Cerebellar nuclear complex (tissue), 1 donor: ENCODE results near the gene CENPO.
"Not testable (repeated sequence)": the region's sequence is repeated elsewhere in the genome, so short reads cannot be mapped to it uniquely, and the experiment has no call there.

ENCODE experiments used
- DNase-seq, 2 experiments: peaks; one replicate each; lab custom pipeline; 2025; lab: John Stamatoyannopoulos, UW

CENPO gene

GRCh38 chr2:24788816-24789215 is 4.4 kb upstream of the CENPO start:
- no peak for DNase-seq

DNA sequence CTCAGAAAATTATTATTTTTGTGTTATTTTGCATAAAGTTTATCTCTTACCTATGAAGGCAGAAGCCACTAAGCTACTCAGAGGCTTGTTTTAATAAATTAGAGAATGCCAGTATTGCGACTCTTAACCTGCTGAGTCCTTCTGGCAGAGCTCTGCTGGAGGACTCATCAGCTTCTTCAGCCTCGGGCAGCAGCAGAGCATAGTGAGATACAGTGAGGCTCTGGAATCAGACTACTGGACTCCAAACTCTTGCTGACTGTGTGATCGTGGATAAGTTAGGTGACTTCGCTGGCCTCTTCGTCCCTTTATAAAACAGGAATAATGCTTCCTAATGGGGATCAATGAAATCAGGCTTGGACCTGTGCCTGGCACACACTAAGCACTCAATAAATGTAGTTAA is 1.8 kb upstream of the CENPO start:
- DNase-seq: no peak

DNA sequence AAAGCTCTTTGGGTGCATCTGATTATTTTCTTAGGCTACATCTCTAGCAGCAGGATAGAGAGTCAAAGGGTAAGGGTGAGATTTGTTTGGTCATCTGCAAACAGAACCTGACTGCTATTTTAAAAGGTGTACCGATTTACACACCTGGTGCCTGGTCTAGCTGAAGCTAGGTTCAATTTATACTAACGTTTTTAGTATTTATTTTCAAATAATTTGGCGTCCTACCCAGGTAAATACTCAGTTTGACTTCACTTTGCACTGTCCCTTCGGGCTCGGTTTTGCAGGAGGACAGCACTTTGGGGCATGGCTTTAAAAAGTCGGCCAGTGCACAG is 717 bp upstream of the CENPO start:
- no peak for DNase-seq

- DNase-seq: no peak
Measured at GRCh38 chr2:24793761-24794435, 673 bp downstream of the CENPO start.

GRCh38 chr2:24797644-24798043 is 4.4 kb downstream of the CENPO start:
- DNase-seq: no peak

DNA sequence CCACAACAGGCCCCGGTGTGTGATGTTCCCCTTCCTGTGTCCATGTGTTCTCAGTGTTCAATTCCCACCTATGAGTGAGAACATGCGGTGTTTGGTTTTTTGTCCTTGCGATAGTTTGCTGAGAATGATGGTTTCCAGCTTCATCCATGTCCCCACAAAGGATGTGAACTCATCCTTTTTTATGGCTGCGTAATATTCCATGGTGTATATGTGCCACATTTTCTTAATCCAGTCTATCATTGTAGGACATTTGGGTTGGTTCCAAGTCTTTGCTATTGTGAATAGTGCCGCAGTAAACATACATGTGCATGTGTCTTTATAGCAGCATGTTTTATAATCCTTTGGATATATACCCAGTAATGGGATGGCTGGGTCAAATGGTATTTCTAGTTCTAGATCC is 7.3 kb downstream of the CENPO start:
- DNase-seq: not testable (repeated sequence)

DNA sequence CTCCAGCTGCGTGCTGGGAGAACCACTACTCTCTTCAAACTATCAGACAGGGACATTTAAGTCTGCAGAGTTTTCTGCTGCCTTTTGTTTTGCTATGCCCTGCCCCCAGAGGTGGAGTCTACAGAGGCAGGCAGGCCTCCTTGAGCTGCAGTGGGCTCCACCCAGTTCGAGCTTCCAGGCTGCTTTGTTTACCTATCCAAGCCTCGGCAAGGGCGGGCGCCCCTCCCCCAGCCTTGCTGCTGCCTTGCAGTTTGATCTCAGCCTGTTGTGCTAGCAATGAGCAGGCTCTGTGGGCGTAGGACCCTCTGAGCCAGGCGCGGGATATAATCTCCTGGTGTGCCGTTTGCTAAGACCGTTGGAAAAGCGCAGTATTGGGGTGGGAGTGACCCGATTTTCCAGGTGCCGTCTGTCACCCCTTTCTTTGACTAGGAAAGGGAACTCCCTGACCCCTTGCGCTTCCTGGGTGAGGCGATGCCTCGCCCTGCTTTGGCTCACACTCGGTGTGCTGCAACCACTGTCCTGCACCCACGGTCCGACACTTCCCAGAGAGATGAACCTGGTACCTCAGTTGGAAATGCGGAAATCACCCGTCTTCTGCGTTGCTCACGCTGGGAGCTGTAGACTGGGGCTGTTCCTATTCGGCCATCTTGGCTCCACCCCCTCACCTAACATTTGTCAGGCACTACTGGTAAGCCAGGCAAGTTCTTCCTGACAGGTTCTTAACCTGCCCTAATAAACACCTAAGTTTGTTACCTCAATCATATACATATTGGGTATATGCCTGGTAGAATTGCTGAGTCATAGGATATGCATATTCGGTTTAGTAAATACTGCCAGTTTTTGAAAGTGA is 12.8 kb downstream of the CENPO start:
- not testable (repeated sequence) for DNase-seq

- DNase-seq: no peak
Measured at GRCh38 chr2:24806661-24807036, 13.4 kb downstream of the CENPO start.

DNA sequence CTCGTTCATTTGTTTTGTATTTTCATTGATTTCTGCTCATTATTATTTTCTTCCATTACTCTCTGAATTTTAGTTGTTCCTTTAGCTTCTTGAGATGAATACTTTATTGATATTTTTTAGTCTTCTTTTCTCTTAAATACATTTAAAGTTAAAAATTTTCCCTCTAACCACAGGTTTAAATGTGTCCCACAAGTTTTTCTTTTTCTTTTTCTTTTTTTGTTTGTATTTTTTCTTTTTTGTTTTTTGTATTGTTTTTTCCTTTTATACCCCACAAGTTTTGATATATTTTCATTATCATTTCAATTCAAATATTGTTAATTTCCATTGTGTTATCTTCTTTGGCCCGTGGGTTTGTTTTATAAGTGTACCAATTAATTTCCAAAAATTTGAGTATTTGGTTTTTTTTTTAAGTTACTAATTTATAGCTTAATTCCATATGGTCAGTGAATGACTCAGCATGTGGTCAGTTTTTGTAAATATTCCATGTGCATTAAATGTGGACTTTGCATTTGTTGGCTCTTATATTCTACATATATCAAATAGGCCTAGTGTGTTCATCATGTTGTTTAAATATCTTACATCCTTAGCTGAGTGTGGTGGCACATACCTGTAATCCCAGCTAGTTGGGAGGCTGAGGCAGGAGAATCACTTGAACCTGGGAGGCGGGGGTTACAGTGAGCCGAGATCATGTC is 16.2 kb downstream of the CENPO start:
- no peak for DNase-seq

GRCh38 chr2:24813691-24814137 is 20.5 kb downstream of the CENPO start:
- DNase-seq: no peak

GRCh38 chr2:24814516-24814915 is 21.3 kb downstream of the CENPO start:
- DNase-seq: no peak

DNA sequence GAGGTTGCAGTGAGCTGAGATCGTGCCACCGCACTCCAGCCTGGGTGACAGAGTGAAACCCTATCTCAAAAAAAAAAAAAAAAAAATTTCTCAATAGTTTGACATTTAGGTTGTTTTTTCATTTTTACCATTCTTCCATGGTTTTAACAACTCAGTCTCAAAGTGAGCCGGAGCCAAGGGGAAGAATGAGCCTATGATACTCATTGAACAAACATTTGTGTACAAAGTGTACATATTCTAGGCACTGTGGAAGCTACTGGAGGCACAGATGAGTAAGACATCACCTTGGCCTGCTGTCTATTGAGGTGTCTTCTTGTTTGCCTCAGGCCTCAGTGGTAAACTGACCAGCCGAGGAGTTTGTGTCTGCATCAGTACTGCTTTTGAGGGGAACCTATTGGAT is 21.9 kb downstream of the CENPO start:
- no peak for DNase-seq

- no peak for DNase-seq
Measured at GRCh38 chr2:24816404-24816803, 23.2 kb downstream of the CENPO start.

- no peak for DNase-seq
Measured at GRCh38 chr2:24816884-24817283, 23.7 kb downstream of the CENPO start.

- no peak for DNase-seq
Measured at GRCh38 chr2:24818721-24819167, 25.5 kb downstream of the CENPO start.

DNA sequence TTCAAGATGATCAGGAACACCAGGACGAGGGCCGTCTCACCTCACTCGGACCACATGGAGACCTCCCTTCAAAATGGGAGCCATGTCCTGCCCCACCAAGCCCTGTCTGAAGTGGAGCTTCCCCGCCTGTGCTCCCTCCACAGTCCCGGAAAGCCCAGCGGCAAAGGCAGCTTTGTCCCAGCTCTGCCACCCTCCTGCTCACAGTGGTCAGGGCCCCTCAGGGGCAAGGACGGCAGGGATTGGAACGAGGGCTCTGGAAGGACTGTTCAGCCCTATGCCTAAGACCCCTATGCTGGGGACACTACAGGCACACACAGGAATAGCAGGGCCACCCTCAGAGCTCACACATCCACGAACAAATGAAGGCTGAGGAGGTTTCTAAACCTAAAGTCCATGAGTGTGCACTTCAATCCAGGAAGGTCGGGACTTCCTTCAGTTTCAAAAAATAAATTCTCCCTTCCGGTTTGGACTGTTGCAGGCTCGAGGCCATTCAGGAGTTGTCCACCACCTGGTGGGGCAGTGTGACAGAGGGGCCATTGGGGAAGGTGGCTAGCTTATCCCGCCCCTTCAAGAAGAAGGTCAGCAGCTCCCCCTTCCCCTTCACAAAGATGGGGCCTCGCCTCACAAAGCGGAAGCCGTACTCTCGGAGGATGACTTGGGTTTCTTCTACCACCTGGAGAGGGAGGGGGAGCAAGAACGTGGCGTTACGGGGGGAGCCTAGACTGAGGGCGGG is 26.4 kb downstream of the CENPO start:
- DNase-seq: no peak

DNA sequence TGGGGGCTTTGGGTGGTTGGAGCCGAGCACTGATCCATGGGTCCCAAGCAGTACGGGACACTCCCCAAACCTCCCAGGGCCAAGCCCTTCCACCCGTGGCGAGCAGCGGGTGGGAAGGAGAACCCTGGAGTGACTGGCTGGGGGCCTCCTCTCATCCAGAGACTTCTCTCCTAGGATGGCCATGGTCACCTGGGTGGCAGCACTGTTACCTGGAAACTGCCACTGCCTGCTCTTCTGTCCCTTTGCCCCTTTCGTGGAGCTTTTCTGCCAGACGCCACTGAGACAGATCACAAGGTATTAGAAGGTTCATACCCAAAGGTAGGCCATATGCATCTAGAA is 26.9 kb downstream of the CENPO start:
- no peak for DNase-seq

- no peak for DNase-seq
Measured at GRCh38 chr2:24820598-24821432, 27.6 kb downstream of the CENPO start.

- DNase-seq: no peak
Measured at GRCh38 chr2:24821433-24821891, 28.2 kb downstream of the CENPO start.

GRCh38 chr2:24822049-24822706 is 29.0 kb downstream of the CENPO start:
- no peak for DNase-seq

DNA sequence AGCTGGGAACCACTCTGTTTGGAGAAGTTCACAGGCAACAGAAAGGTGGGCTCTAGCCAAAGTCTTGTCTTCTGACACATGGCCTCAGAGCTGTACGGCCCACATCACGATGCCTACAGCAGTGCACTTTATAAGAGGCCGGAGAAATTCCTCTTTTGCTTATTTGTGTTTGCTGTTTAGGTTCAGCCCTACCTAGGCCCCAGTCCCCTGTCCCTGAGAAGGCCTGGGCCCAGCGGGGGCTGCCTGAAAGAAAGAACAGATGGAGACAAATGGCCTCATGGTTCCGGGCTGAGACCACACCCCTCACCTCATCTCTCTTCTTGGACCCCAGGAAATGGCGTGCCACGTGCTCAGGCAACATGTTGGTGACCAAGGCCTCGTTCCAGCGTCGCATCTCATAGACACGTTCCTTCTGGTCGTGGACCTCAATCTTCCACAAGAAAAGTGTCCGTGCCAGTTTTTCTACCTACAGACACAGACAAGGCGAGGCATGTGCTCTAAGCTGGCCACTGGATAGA is 30.9 kb downstream of the CENPO start:
- DNase-seq: no peak
